Midbrain (tissue), 1 donor: ENCODE measurements around the gene SETD6.
"Not testable (repeated sequence)": the region's sequence is repeated elsewhere in the genome, so short reads cannot be mapped to it uniquely, and the experiment has no call there.

Source experiments
- DNase-seq: peaks from one replicate; lab custom pipeline; 2025; lab: John Stamatoyannopoulos, UW

Gene SETD6

GRCh38 chr16:58542291-58542690, 27.0 kb downstream of the SETD6 start:
- no peak for DNase-seq

- no peak for DNase-seq
Measured at GRCh38 chr16:58543685-58544084, 28.4 kb downstream of the SETD6 start.

- no peak for DNase-seq
Measured at GRCh38 chr16:58548378-58548777, 33.1 kb downstream of the SETD6 start.

GRCh38 chr16:58551496-58551895, 36.2 kb downstream of the SETD6 start:
- no peak for DNase-seq

- DNase-seq: no peak
Measured at GRCh38 chr16:58556678-58557077, 41.4 kb downstream of the SETD6 start.

GRCh38 chr16:58563235-58563634, 47.9 kb downstream of the SETD6 start:
- DNase-seq: no peak

GRCh38 chr16:58563775-58564174, 48.5 kb downstream of the SETD6 start:
- DNase-seq: no peak

- not testable (repeated sequence) for DNase-seq
Measured at GRCh38 chr16:58565697-58566096, 50.4 kb downstream of the SETD6 start.
